Measurements from ENCODE around the gene ABCF3. TPM values are rescaled to one million over a fixed set of nuclear protein-coding genes. Genes with fewer than 3 reads are reported as not detected.
"Not testable (repeated sequence)": the region's sequence is repeated elsewhere in the genome, so short reads cannot be mapped to it uniquely, and the experiment has no call there.

The ABCF3 gene
- total RNA-seq, 1 donor: 32.4 TPM

DNA sequence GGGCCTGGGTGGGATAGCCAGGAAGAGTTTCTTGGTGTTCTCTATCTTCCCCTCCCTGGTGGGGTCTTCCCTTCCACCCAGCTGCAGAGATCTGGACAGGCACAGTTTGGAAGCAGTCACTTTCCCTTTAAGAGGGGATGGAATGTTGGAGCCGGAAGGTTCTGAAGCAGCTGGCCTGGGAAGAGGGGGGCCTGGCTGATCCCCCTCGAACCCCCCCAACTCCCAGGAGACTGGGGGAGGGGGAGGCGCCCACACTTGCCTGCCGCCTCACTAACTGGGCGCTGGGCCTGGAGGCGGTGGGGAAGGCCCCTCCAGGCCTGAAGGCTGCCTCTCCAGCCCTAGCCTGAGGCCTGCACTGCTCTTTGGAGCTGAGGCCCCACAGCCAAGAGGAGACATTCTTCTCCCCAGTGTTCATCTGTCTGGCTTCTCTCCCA is 29.5 kb upstream of the ABCF3 start:
- peak; percentile 83 for DNase-seq (ENCODE audit: low read depth)
- H3K4me3 ChIP-seq (ENCODE audit: low read depth, low read length): peak overlapping the region; percentile 97
- TF ChIP-seq, protein P1, sequence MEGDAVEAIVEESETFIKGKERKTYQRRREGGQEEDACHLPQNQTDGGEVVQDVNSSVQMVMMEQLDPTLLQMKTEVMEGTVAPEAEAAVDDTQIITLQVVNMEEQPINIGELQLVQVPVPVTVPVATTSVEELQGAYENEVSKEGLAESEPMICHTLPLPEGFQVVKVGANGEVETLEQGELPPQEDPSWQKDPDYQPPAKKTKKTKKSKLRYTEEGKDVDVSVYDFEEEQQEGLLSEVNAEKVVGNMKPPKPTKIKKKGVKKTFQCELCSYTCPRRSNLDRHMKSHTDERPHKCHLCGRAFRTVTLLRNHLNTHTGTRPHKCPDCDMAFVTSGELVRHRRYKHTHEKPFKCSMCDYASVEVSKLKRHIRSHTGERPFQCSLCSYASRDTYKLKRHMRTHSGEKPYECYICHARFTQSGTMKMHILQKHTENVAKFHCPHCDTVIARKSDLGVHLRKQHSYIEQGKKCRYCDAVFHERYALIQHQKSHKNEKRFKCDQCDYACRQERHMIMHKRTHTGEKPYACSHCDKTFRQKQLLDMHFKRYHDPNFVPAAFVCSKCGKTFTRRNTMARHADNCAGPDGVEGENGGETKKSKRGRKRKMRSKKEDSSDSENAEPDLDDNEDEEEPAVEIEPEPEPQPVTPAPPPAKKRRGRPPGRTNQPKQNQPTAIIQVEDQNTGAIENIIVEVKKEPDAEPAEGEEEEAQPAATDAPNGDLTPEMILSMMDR (IDR thresholded peaks at IDR 0.05; ENCODE audit: insufficient read depth, low read length): no peak

DNA sequence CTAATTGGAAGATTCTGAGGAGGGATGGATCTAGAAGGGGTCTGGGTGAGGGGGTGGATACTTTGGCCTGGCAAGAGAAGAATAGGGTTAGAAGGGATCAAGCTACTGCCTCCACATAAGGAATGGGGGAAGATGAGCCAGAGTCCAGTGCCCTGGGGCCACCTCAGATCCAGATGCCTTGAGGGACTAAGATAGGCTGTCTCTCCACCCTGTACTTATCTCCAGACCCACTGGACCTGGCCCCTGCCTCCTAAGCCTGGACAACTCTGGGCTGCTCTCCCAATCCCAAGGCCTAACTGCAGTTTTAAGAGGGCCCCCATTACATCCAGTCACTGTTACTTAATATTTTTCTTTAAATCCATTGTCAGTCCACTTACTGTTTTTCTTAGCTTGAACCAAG is 28.8 kb upstream of the ABCF3 start:
- peak overlapping the region; percentile 97 for H3K4me3 ChIP-seq (ENCODE audit: low read depth, low read length)
- DNase-seq (ENCODE audit: low read depth): no peak
- TF ChIP-seq, protein P1 (IDR thresholded peaks at IDR 0.05; ENCODE audit: insufficient read depth, low read length): no peak

DNA sequence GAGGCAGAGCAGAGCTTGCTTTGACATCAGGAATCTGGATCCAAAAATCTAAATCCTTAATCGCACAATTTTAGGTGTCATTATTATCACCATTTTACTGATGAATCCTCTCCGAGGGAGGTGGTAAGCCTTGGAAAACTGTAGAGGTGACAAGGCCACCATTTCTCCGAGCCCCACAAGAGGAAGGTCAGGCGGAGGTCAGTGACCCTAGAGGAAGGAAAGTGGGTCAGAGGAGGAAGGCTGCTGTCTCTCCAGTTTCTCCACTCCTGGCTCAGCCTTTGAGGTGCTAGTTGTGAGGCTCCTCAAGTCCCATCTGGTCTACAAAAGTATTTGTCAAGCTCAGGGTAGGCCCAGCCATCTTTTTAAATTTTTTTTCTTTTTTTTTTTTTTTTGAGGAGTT is 27.6 kb upstream of the ABCF3 start:
- DNase-seq (ENCODE audit: low read depth): no peak
- TF ChIP-seq, protein P1 (IDR thresholded peaks at IDR 0.05; ENCODE audit: insufficient read depth, low read length): no peak
- peak overlapping the region; percentile 97 for H3K4me3 ChIP-seq (ENCODE audit: low read depth, low read length)

DNA sequence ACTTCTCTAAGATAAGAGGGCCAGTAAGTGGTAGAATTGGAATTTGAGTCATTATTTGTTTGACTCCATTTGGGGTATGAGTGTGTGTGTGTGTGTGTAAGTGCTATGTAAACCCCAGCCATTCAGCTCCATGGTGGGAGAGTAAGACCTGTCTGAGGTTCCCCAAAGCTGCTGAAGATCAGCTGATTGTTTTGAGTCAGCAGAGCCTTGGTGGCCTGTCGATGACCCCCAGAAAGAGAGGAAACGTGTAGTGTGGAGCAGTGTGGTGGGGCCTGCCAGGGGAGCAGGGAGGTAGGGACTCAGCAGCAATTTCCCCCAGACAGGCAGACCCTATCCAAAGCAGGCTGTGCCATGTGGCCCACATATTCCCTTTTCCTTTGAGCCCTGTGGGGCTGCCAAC is 25.5 kb upstream of the ABCF3 start:
- TF ChIP-seq, protein P1 (IDR thresholded peaks at IDR 0.05; ENCODE audit: insufficient read depth, low read length): no peak
- peak overlapping the region; percentile 47 for H3K4me3 ChIP-seq (ENCODE audit: low read depth, low read length)
- DNase-seq (ENCODE audit: low read depth): peak; percentile 85

DNA sequence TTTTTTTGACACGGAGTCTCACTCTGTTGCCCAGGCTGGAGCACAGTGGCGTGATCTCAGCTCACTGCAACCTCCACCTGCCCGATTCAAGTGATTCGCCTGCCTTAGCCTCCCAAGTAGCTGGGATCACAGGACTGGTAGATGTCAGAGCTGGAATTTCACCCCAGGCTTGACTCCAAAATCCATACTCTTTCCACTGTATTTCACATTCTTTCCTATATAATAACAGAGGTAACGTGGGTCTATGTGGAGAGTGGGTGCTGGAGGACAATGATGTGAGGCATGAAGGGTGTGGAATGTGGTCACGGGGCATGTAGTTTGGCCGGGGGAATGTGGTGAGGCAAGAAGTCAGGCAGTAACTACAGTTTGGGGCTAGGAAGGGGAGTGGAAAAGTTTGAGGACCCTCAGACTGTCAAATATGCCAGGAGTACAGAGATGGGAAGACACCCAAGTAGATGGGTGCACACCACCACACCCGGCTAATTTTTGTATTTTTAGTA is 23.4 kb upstream of the ABCF3 start:
- DNase-seq (ENCODE audit: low read depth): peak; percentile 73
- H3K4me3 ChIP-seq (ENCODE audit: low read depth, low read length): not testable (repeated sequence)

DNA sequence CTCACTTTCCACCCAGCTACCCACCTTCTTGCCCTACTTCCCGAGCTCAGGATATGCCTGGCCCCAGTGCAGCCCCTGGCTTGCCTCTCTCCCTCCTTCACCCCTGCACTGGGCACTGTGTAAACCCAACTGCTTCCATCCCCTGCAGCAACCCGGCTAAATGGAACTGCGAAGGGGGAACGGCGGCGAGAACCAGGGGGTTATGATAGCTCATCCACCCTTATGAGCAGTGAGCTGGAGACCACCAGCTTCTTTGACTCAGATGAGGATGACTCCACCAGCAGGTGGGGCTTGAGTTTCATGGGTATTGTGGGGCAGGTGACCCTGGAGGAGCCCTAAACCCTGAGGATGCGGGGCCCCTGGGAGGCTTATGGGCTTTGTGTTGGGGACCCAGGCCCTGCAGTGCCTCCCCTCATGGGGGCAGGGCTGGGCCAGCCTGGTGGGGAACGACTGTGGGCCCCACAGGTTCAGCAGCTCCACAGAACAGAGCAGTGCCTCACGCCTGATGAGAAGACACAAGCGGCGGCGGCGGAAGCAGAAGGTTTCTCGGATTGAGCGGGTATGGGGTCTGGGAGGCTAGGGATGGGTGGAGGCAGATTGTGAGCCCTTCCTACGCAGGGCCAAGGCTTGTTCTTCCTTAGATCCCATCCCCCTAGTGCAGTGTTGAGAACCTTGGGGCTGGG is 21.2 kb upstream of the ABCF3 start:
- no peak for DNase-seq (ENCODE audit: low read depth)
- no peak overlapping the region for H3K4me3 ChIP-seq (ENCODE audit: low read depth, low read length)
- TF ChIP-seq, protein P1 (IDR thresholded peaks at IDR 0.05; ENCODE audit: insufficient read depth, low read length): no peak

DNA sequence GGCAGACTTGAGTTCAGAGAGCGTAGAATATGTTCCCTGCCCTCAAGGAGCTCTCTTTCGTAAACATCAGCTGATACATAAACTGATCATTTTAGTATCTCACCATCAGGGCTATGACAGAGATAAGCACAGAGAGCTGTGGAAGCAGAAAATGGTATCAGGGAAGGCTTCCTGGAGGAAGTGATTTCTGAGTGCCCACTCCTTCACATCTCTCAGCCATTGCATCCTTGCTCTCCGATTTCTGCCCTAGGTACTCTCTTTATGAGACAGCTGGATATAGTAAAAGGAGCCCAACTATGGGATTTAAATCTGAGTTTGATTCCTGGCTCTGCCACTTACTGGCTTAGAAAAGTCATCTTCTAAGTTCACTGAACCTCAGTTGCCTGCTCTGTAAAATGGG is 20.5 kb upstream of the ABCF3 start:
- no peak for DNase-seq (ENCODE audit: low read depth)
- H3K4me3 ChIP-seq (ENCODE audit: low read depth, low read length): no peak overlapping the region
- TF ChIP-seq, protein P1 (IDR thresholded peaks at IDR 0.05; ENCODE audit: insufficient read depth, low read length): no peak
